Activated CD4-positive, CD25-positive, alpha-beta regulatory T cell treated with anti-CD3 and anti-CD28 coated beads, Interleukin-2, amount 50 U/mL, for 24 hours (primary cell): Measurements from ENCODE around the gene PMF1.

Experiments used
- ATAC-seq, 2 donors: fragments of 150-1000 bp; cut with Tn5 transposase; one replicate each; pipeline ENCODE4 v1.10.0; 2021; ENCODE audit warnings: mild to moderate bottlenecking in 1 of 2, moderate library complexity in 1 of 2

The PMF1 gene

GRCh38 chr1:156241311-156241811 is 28.6 kb downstream of the PMF1 start:
- ATAC-seq: no peak

GRCh38 chr1:156241926-156242325 is 29.1 kb downstream of the PMF1 start, which contains the start of gene BGLAP:
Gene BGLAP, plus strand, starts transcription at chr1:156242184. Its CDS starts 48 bp downstream, at chr1:156242232.
- no peak for ATAC-seq

- ATAC-seq: no peak
Observed at GRCh38 chr1:156242738-156243137, 29.9 kb downstream of the PMF1 start.

- no peak for ATAC-seq
Observed at GRCh38 chr1:156244126-156244525, 31.3 kb downstream of the PMF1 start.

GRCh38 chr1:156244712-156245111 is 31.9 kb downstream of the PMF1 start:
- ATAC-seq: no peak

- peak; percentile 55 to 61 for ATAC-seq
Observed at GRCh38 chr1:156245451-156246232, 32.8 kb downstream of the PMF1 start.

GRCh38 chr1:156246241-156246780 is 33.5 kb downstream of the PMF1 start:
- ATAC-seq: no peak

- no peak for ATAC-seq
Observed at GRCh38 chr1:156246781-156247459, 34.1 kb downstream of the PMF1 start.

- ATAC-seq: no peak
Observed at GRCh38 chr1:156247460-156248322, 34.9 kb downstream of the PMF1 start, which contains the start of gene PAQR6. Gene PAQR6, minus strand, starts transcription at chr1:156248056. Its CDS starts 1,325 bp downstream, at chr1:156246731.

GRCh38 chr1:156248323-156248683 is 35.5 kb downstream of the PMF1 start:
- ATAC-seq: no peak

GRCh38 chr1:156249593-156249992 is 36.8 kb downstream of the PMF1 start:
- no peak for ATAC-seq

GRCh38 chr1:156251527-156251926 is 38.7 kb downstream of the PMF1 start:
- ATAC-seq: no peak

- no peak for ATAC-seq
Observed at GRCh38 chr1:156253634-156254033, 40.8 kb downstream of the PMF1 start.

GRCh38 chr1:156257711-156258110 is 44.9 kb downstream of the PMF1 start:
- no peak for ATAC-seq

- ATAC-seq: no peak
Observed at GRCh38 chr1:156258859-156259258, 46.1 kb downstream of the PMF1 start.

GRCh38 chr1:156259805-156260204 is 47.0 kb downstream of the PMF1 start:
- no peak for ATAC-seq

GRCh38 chr1:156260896-156261295 is 48.1 kb downstream of the PMF1 start:
- ATAC-seq: no peak

GRCh38 chr1:156262461-156263287 is 49.9 kb downstream of the PMF1 start:
- ATAC-seq: peak; percentile 92 to 97

GRCh38 chr1:156263288-156263655 is 50.5 kb downstream of the PMF1 start:
- no peak for ATAC-seq

GRCh38 chr1:156266051-156266450 is 53.2 kb downstream of the PMF1 start:
- no peak for ATAC-seq

GRCh38 chr1:156268336-156268735 is 55.5 kb downstream of the PMF1 start:
- no peak for ATAC-seq

- ATAC-seq: no peak
Observed at GRCh38 chr1:156270314-156270713, 57.5 kb downstream of the PMF1 start.
